Measurements from ENCODE around the gene ZBED4. TPM values are rescaled to one million over a fixed set of nuclear protein-coding genes. Genes with fewer than 3 reads are reported as not detected.

Gene ZBED4
- total RNA-seq, 1 donor from 2014 or later = 4.8 TPM

DNA sequence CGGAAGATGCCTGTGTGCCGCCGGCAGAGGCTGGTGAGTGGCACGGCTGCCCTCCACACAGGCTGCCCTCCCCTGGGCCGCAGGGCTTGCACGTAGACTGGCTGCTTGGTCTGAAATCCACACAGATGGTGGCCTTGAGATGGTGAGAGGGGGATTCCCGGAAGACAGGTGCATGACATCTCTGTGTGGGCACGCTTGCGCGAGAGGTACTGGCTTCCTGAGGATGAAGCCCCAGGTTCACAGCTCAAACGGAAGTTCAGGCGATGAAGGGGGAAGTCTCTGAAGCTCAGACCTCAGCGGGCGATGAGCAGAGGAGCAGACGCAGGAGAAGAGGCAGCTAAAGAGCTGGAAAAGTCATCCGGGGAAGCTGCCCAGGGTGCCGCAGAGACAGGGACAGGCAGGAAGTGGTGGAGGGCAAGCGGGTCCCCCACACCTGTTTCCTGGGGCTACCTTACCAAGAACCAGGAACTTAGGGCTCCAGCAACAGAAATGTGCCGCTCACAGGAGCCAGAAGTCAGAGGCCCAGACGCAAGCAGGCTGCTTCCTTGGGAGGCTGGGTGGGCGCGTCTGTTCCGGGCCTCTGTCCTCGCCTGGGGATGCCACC is 72.0 kb downstream of the ZBED4 start:
- no peak for DNase-seq (ENCODE audit: missing footprints)
- intact Hi-C loops (cut with DNase I) = no loop called here
- ATAC-seq = no peak

GRCh38 chr22:49926916-49927315 is 73.3 kb downstream of the ZBED4 start:
- intact Hi-C loops (cut with DNase I) = no loop called here
- ATAC-seq = no peak

DNA sequence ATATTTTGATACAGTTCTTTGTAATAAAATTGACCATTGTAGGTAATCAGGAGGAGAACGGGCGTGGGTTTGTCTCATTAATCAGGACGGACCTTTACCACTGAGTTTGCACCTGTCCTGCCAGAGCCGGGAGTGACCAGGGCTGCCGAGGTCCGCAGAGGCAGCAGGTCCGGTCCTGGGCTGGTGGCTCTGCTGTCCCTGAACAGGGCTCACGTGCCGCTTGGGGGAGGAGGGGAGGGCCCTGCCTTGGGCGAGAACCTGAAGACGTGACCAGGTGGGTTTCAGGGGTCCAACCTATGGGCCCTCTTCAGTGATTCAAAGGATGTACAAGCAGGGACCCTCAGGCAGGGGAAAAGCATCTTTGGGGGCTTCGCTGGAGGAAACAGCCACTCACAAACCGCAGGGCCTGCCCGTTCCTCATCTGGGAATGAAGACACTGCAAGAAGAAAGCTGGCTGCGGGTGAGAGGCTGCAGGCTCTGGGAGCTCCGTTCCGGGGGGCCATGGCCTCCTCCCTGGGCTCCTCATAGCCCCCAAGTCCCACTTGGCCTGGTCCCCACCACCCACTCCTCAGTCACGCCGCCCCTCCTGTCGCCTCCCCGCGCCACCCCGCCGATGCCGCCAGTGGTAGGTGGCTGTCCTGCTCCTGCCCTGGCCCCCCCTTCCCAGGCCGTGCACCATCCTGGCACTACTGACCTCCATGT is 74.0 kb downstream of the ZBED4 start:
- ATAC-seq (no peak), DNase-seq (ENCODE audit: missing footprints) (no peak)
- intact Hi-C loops (cut with DNase I) = no loop called here

More at GRCh38 chr22:49926916-49927315, 73.3 kb downstream of the ZBED4 start:
- DNase-seq (ENCODE audit: missing footprints) = no peak

- no peak for DNase-seq (ENCODE audit: missing footprints)
- ATAC-seq = no peak
- intact Hi-C loops (cut with DNase I) = no loop called here
These were observed 74.5 kb downstream of the ZBED4 start for GRCh38 chr22:49928185-49928495.

DNA sequence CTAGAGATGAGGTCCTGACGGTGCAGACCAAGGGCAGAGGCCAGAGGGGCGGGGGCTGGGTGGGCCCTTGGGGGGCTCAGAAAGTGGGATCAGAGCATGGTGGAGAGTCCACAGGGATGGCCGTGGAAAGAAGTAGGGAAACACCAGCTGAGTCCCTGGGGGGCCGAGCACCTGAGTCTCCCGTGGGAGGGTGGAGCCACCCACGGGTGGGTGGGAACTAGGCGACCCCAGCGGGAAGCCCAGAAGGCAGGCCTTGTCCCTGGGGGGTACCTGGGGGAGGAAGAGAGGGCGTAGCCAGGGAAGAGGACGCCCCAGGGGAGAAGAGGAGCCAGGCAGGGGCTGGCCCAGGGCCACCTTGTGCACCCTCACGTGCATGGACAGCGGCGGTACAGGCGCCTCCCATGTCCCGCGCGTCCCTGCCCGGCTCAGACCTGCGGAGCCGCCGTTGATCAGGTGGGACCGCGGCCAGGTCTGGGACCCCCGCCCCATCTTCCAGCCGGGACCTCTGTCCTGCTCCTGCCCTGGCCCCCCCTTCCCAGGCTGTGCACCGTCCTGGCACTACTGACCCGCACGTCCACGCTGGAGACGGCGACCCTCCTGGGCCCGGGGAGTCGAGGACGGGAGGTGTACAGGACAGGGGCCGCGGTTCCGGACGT is 75.0 kb downstream of the ZBED4 start:
- DNase-seq (ENCODE audit: missing footprints) = no peak

GRCh38 chr22:49929211-49929979 is 75.8 kb downstream of the ZBED4 start:
- ATAC-seq (peak; percentile 51), DNase-seq (ENCODE audit: missing footprints) (no peak)
- intact Hi-C loops (cut with DNase I) = loop anchor here (1.0 kb wide), 1 partner anchor 101 kb away; no protein-coding TSS in a partner anchor

More for the DNA sequence above, 75.0 kb downstream of the ZBED4 start:
- intact Hi-C loops (cut with DNase I) = loop anchor here (1.0 kb wide), 1 partner anchor 102 kb away; no protein-coding TSS in a partner anchor
- no peak for ATAC-seq

DNA sequence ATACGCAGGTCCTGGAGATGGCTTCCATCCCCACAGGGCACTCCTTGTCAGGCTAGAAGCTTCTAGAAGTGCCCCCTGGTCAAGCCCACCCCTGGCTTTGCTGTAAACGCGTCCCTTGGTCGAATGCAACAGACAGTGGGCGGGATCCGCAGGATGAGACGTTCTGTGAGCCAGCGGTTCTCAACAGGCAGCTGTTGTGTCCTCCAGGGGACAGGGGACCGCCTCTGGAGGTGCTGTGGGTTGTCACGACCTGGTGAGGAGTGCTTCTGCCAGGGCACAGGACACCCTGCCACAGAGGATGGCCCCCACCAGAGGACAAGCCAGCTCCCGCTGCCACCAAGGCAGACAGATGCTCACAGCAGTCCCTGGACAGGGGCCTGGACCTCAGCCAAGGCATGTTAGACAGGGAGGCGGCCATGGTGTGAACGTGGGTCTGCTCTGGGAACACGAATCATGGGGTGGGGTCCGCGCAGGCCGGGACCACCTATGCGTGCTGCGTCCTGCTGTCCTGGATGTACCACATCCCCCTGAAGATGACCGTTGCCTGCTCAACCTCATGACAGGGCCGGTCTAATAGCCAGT is 76.4 kb downstream of the ZBED4 start:
- ATAC-seq (no peak), DNase-seq (ENCODE audit: missing footprints) (no peak)
- intact Hi-C loops (cut with DNase I) = loop anchor here (1.0 to 5.0 kb wide), 3 partner anchors 42 to 100 kb away; no protein-coding TSS in a partner anchor

GRCh38 chr22:49930596-49931412 is 77.2 kb downstream of the ZBED4 start:
- no peak for DNase-seq (ENCODE audit: missing footprints)
- intact Hi-C loops (cut with DNase I) = loop anchor here (1.0 to 5.0 kb wide), 2 partner anchors 41 to 62 kb away; no protein-coding TSS in a partner anchor
- peak; percentile 48 for ATAC-seq

GRCh38 chr22:49933236-49934159 is 79.9 kb downstream of the ZBED4 start:
- intact Hi-C loops (cut with DNase I) = loop anchor here (5.0 kb wide), 1 partner anchor 39 kb away; no protein-coding TSS in a partner anchor
- ATAC-seq = peak; percentile 40
- peak; percentile 86 for DNase-seq (ENCODE audit: missing footprints)

GRCh38 chr22:49934160-49934890 is 80.7 kb downstream of the ZBED4 start:
- DNase-seq (ENCODE audit: missing footprints) = peak; percentile 90
- intact Hi-C loops (cut with DNase I) = loop anchor here (5.0 kb wide), 1 partner anchor 38 kb away; no protein-coding TSS in a partner anchor

GRCh38 chr22:49934891-49935557 is 81.4 kb downstream of the ZBED4 start:
- intact Hi-C loops (cut with DNase I) = loop anchor here (5.0 kb wide), 1 partner anchor 37 kb away; no protein-coding TSS in a partner anchor
- ATAC-seq = peak; percentile 24
- DNase-seq (ENCODE audit: missing footprints) = peak; percentile 95

More at GRCh38 chr22:49934160-49934890, 80.7 kb downstream of the ZBED4 start:
- ATAC-seq = peak; percentile 35

- ATAC-seq = no peak
- no peak for DNase-seq (ENCODE audit: missing footprints)
- intact Hi-C loops (cut with DNase I) = no loop called here
These were observed 81.9 kb downstream of the ZBED4 start for GRCh38 chr22:49935561-49935960.

GRCh38 chr22:49936018-49936972 is 82.7 kb downstream of the ZBED4 start:
- intact Hi-C loops (cut with DNase I) = loop anchor here (1.0 kb wide), 1 partner anchor 24 kb away; the partner anchor contains the start of gene PIM3
- DNase-seq (ENCODE audit: missing footprints) = peak; percentile 96
- ATAC-seq = peak; percentile 59
